Head of caudate nucleus (tissue), 42 donors: ENCODE measurements around the gene METTL21C.

Source experiments
- DNase-seq, 42 donors: peaks; one replicate each; pipeline versions ENCODE4 v3.0.0 to v3.0.0-alpha.2; 2020 to 2021; ENCODE audit warnings: mixed read lengths in 7 of 42
- intact Hi-C: fragments of 100-400 bp; cut with DNase I; formaldehyde crosslinking; loops from one replicate; pipeline ENCODE4 v1.15.0; 2022

METTL21C gene

DNA sequence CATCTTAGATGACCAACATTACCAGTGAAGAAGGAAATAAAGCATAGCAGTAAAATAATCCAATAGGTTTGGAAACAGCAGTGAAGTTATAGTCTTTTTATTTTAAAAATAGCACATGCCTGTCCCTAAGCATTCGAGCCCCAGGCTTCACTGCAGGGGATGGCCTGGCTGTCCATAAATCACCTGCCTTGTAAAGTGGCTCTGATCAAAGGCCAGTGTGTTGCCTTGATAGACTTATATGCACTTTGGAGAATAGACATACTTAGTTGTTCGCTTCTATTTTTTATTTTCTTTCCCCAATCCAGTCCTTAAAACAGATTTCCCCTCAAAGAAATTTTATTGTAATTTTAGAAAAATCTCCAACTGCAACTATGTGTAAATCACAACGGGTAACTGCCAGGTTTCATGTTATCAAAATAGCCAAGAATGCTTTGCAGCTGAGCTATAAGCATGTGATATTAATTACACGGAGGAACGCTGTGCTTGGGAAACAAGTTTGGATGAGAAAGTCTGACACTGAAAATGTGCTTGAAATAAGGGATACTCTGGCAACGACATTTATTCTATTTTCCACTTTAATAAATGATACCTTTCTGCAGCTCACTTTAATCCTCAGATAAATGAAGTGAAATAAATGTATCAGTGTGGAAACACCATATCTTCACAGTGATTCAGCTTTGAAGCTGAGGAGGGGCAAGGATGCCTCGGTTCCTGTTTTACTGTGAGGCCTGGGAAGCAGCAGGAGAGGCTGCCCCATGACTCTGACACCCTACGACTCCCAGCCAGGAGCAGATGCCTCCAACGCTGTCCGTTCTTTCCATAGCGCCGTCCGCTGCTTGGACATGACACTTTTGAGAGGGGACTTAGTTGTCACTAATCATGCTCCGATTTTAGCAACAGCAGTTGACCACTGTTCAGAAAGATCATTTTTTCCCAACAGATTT is 5.5 kb upstream of the METTL21C start:
- DNase-seq: no peak
- intact Hi-C loops: no loop called here

DNA sequence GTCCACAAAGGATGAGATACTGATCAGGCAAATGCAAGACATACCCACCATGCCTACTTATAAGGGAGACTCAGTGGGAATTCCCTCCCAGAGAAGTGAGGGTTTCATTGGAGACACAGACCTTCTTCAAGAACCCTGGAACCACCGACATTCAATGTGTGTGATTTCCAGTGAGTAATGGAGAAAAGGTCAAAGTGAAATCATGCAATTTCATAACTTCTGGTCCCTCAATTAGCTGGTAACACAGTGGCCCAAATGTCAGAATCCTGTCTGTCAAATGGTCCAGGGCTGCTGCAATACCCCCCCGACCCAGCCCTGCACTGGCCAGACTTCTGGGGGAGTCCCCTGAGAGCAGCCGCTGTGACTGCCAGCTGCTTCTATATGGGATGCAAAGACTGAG is 4.7 kb upstream of the METTL21C start:
- intact Hi-C loops: no loop called here
- no peak for DNase-seq

DNA sequence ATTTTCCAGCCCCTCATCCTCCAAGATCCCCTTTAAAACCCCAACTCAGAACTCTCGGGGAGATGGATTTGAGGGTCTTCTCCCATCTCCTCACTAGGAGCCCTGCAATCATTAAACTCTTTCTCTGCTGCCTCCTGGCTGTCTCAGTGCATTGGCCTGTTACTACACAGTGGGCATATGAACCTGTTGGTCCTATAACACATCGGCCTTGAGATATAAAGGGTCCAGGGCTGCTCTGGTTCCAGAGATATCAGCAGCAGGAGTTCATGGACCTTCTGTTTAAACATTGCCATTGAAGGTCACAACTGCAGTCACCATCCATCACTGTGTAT is 3.8 kb upstream of the METTL21C start:
- DNase-seq: no peak
- intact Hi-C loops: no loop called here

DNA sequence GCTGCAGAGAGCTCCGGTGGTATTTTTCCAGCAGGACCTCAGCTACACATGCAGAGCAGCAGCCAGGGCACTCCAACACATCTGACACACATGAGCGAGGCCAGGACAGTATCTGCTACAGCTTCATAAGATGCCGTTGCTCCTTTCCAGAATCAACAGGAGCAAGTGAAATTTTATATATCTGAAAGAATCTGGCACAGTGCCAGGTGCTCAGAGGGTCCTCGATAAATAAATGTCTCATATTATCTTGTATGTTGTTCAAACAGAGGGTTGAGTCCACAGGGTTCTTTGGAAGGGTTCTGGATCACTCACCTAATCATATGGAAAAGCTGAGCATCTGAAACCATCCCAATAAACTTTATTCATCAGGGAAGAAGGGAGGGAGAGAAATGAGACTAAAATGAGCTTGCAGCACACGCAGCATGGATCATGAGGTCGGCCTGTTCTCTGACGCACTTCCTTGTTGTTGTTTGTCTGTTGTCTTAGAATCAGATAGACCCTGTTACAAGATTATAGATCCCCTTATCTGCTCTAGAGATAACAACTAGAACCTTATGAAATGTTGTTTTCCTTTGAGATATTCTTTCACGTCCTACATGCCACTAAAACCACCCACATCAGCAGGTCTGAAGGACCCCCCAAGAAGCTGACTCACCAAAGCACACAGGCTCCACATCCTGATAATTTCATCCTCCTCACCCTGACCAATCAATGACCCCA is 3.2 kb upstream of the METTL21C start:
- DNase-seq: no peak
- intact Hi-C loops: no loop called here

DNA sequence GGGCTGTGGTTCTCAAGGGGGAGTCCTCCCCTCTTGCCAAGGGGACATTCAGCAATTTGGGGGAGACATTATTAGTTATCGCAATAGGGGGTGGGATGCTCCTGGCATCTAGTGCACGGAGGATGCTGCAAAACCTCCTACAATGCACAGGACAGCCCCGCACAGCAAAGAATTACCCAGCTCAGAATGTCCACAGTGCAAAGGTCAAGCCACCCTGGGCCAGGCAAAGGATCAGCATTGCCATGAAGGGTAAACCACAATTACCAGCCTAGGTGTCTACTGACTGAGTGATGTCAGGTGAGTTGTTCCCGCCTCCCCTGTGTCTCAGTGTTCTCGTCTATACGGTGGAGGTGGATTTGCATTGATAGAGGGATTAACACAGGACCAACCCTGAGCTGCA is 2.4 kb upstream of the METTL21C start:
- intact Hi-C loops: no loop called here
- no peak for DNase-seq

DNA sequence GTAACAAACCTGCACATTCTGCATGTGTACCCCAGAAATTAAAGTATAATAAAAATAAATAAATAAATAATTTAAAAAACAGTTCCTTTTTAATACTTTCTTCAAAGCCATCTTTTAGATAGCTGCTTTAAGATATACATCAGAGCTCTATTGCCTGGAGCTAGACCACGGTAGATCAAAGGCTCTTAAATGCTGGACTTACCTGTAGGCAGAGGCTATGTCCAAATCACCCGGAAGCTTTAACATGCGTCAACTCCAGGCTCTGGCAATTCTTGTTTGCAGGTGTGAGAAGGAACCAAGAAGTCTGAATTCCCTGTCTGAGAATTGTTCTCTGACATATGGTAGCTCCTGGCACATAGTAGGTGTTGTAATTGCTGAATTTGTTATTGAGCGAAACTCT is 1.6 kb upstream of the METTL21C start:
- intact Hi-C loops: no loop called here
- no peak for DNase-seq

DNA sequence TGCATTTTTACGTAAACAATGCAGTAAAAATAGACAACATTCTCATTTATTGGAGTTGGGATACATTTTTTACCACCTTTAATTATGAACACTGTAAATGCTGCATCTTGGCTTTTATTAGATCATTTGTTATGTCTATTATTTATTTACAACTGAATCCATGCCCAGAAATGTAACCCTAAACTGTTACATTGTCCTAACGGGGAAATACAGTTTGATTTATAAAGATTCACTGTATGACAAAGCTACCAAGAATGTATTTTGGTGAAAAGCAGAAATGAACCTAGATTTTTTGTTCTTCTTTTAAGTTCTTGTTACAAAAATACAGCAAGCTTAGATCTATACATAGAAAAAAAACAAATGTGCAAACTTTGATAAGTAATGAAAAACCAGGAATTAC is 1.1 kb downstream of the METTL21C start:
- intact Hi-C loops: no loop called here
- DNase-seq: no peak

DNA sequence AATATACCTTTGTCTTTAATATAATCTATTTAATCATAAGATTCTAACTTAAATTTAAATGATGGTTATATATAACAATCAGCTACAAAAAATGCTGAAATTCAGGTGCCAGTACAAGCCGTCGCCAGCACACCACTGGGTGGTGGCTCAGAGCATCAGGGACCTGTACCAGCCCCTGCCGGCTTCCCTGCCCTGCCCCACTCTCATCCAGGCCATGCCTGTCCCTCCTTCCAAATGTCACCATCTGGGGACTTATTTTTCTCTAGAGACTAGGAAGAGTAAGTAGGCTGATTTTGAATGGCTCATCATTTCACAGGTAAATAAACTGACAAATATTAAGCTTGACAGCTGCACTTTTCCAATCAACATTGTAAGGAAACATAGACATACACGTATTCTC is 1.6 kb downstream of the METTL21C start:
- DNase-seq: no peak
- intact Hi-C loops: no loop called here

DNA sequence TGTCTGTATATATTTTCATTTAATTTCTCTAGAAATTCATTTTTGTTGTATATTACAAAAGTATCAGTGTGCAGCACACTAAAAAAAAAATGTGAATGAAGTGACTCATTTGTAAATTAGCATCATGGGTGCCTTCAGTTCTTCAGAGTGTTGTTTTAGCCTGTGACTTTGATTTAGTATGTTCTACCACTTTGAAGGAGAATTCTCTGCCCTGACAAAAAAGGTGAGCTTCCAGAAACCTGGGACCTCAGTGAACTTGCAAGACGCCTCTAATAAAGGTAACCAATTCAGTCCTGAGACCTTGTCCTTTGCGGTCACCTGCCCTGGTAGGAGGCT is 2.4 kb downstream of the METTL21C start:
- intact Hi-C loops: no loop called here
- no peak for DNase-seq

DNA sequence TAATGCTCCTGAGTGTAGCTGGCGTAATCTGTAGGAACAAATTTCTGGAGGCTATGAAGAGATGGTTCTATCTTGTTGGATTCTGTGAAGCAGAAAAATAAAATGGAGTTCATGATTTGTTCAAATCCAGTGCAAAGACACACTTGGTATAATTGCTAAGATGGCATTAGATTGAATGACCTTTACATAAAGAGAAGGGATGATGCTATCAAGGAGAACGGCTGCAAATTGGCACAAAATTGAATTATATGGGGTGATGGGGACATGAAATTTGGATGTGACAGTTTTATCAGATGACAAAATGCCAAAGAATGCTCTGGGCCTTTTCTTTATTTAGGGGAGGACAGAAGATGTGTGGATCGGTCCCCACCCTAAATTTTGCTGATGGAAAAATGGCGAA is 4.0 kb downstream of the METTL21C start:
- intact Hi-C loops: no loop called here

DNA sequence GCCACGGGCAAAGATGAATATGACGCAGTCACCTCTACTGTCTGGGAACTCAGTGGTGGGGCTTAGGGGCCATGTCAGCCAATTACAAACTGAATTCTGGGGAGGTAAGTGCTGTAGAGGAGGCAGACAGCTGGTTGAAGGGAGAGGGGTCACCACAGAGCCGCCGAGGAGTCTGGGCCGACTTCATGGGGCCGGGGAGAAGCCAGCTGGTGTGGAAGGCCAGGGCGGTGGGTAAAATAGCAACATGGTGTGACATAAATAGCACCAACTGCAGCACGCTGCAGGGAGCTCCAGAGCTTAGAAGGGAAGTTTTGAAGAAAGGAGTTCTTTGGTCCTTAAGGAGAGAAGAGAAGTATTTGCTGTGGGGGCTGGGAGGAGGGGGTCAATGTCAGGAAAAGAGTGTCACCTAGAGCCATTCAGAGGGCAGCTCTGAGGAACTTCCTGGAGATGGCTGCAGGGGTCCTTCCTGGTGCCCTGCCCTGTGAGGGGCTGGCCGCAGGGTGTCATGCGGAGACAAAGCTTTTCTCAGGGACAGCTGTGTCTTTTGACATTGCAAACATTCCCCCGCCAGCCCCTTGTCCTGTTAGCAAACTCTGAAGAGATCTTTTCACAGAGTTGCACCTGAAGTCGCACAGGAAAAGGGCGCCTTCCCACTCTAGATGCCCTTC is 6.4 kb downstream of the METTL21C start:
- no peak for DNase-seq
- intact Hi-C loops: no loop called here

More for the DNA sequence above, 4.0 kb downstream of the METTL21C start:
- DNase-seq: no peak

DNA sequence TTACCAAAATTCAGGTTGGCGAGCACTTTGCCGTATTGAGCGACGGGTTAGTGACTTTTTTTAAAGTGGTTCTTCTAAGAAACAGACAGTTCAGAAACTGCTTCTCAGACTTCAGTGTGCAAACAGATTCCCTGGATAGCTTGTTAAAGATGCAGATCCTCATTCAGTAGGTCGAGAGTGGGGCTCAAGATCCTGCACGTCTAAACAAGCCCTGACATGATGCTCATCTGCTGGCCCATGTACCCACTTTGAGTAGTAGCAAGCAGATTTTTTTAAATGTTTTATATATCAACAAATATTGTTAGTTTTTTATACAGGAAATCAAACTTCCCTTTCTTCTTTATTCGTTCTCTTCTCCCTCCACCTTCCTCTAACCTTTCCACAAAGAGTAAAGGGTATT is 7.3 kb downstream of the METTL21C start:
- no peak for DNase-seq
- intact Hi-C loops: no loop called here

DNA sequence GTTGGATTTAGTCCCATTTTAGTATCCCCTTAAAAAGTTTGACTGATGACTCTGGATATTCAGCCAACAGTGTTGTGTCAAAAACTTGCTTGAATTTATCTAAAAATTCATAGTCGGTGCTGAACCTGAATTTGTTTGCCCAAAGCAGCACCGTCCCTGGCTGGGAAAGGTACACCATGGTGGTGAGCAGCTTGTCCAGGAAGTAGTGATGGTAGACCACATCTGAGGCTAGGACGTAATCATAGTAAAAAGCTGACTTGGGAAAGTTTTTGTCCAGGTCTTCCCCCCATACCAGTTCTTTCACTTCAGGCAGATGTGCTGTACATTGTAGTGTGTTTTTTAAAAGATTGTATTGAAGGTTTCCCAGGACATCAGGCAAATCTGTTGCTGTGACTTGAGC is 8.8 kb downstream of the METTL21C start:
- intact Hi-C loops: no loop called here
- DNase-seq: no peak

DNA sequence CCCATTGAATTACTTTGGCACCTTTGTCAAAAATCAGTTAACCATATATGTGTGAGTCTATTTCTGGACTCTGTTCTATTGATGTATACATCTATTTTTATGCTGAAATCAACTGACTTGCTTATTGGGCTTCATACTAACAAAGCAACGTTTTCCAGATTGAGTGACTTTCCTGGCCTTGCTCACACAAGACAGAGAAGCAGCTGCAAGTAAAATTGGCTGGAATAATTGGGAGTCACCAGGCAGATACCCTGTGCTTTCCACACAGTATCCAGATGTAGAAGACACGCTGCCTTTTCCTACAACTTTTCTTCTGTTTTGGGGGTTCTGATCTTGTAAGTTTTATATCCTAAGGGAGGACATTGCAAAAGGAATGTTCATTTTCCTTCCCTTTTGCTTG is 11.2 kb downstream of the METTL21C start:
- intact Hi-C loops: no loop called here
- no peak for DNase-seq

DNA sequence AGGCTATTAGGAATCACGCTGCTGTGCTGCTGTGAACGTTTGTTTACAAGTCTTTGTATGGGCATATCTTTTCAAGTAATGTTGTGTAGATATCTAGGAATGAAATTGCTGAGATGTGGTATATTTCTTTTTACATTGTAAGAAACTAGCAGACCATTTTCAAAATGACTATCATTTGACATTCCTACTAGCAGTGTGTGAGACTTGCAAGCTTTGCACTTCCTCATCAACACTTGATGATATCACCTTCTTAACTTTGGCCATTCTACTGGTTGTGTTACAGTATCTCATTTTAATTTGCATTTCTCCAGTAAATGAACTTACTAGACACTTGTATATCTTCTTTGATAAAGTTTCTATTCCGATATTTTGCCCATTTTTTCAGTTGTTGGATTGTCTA is 12.1 kb downstream of the METTL21C start:
- DNase-seq: no peak
- intact Hi-C loops: no loop called here

DNA sequence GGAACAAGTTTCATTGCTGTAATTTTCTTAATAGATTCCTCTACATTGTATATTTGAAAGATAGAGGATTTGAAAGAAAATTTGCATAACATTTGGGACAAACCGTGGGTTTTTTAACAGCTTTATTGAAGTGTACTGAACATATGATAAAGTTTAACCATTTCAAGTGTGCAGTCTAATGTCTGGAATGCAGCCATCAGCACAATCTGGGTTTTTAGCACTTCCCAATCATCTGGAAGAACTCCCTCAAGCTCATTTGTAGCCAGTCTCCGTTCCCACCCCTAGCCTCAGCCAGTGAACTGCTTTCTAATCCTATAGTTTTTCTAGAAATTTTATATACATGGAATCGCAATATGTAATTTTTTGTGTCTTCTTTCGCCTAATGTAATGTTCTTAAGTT is 12.6 kb downstream of the METTL21C start:
- no peak for DNase-seq
- intact Hi-C loops: no loop called here

DNA sequence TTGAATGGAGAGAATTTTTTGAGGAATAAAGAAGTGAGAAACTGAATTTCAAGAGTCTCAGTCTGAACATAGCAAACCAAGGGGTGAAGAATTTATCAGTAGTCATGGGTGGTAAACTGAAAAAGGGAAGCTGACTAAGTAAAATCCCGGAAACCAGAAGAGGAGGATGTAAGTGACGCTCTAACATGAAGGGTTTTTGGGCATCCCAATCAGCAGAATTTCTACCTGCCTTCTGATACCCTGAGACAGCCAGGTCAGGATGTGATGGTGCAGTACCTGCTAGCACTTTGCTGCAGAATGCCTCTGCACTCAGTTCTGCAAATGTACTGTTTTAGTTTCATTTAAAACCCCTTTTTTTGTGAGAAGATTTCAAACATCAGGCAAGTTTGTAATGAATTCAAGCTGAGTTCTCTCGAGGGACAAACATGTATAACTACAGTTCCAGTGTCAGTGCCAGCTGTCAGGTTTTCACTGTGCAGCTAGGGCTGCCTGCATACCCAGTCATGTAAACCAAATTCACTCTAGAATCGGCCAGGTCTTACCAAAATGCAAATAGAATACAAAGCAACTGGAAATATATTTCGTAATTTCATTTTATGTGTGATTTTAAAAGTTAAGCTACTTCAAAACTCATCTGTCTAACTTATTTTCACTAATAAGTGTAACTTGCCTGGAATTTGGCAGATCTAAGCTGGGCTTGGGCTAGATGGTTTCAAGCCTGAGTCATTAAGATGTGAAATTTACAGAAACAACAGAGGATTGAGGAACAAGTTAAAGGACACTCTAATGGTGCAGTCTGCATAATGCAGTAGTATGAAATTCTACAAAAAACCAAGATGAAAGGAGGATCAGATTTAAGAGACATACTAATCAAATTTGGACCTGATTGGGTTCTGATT is 13.8 kb downstream of the METTL21C start:
- DNase-seq: no peak
- intact Hi-C loops: no loop called here

DNA sequence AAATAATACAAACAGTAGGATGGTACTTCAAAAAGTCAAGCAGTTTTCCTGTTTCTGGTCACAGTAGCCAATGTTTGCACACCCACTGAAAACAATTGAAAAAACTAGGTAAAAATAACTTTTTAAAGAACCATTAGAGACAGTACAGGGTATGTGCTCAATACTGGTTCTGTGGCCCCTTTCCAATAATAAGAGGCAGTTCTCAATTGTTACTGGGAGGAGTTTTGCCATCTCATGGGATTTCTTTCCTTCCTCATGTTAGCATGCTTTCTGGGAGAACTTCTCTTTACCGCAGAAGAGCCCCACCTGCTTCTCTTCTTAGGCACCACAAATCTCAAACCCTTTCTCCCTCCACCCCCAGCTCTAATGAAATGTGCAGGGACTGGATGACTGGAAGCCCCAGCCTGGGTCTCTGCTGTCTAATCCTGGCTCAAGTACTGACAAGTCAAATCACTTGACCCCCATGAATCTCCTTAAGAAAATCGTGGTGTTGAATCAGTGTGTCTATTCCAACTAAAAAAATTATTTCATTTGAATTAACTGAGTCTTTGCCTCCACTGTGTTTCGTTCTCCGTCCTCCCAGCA is 14.6 kb downstream of the METTL21C start:
- intact Hi-C loops: no loop called here
- no peak for DNase-seq
